ENCODE measurements around the gene NSMF.

DNA sequence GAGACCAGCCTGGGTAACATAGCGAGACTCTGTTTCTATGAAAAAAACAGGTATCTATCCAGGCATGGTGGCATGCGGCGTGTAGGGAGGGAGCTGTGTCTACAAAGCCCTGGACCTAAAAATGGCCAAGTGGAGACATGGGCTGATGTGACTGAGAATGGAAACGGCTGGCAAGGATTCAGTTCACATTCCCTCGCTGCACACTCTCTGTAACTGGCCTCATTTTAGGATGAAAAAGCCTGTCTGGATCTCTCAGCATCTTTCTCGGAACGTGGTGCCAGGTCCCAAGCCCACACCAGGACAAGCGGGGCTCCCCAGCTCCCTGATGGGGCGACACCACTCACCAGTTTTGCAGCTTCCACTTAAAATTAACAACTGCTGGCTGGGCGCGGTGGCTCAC lies 49.6 kb downstream of the NSMF start:
- TF ChIP-seq, protein P1, sequence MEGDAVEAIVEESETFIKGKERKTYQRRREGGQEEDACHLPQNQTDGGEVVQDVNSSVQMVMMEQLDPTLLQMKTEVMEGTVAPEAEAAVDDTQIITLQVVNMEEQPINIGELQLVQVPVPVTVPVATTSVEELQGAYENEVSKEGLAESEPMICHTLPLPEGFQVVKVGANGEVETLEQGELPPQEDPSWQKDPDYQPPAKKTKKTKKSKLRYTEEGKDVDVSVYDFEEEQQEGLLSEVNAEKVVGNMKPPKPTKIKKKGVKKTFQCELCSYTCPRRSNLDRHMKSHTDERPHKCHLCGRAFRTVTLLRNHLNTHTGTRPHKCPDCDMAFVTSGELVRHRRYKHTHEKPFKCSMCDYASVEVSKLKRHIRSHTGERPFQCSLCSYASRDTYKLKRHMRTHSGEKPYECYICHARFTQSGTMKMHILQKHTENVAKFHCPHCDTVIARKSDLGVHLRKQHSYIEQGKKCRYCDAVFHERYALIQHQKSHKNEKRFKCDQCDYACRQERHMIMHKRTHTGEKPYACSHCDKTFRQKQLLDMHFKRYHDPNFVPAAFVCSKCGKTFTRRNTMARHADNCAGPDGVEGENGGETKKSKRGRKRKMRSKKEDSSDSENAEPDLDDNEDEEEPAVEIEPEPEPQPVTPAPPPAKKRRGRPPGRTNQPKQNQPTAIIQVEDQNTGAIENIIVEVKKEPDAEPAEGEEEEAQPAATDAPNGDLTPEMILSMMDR (conservative IDR thresholded peaks at IDR 0.05; ENCODE audit: low read depth in 2 of 2): no peak
- TF ChIP-seq EZH2 (IDR thresholded peaks at IDR 0.05; ENCODE audit: low read depth, unreplicated experiment): no peak
- TF ChIP-seq POLR2AphosphoS5 (IDR thresholded peaks at IDR 0.05; ENCODE audit: low read depth): no peak
- TF ChIP-seq, protein P2, sequence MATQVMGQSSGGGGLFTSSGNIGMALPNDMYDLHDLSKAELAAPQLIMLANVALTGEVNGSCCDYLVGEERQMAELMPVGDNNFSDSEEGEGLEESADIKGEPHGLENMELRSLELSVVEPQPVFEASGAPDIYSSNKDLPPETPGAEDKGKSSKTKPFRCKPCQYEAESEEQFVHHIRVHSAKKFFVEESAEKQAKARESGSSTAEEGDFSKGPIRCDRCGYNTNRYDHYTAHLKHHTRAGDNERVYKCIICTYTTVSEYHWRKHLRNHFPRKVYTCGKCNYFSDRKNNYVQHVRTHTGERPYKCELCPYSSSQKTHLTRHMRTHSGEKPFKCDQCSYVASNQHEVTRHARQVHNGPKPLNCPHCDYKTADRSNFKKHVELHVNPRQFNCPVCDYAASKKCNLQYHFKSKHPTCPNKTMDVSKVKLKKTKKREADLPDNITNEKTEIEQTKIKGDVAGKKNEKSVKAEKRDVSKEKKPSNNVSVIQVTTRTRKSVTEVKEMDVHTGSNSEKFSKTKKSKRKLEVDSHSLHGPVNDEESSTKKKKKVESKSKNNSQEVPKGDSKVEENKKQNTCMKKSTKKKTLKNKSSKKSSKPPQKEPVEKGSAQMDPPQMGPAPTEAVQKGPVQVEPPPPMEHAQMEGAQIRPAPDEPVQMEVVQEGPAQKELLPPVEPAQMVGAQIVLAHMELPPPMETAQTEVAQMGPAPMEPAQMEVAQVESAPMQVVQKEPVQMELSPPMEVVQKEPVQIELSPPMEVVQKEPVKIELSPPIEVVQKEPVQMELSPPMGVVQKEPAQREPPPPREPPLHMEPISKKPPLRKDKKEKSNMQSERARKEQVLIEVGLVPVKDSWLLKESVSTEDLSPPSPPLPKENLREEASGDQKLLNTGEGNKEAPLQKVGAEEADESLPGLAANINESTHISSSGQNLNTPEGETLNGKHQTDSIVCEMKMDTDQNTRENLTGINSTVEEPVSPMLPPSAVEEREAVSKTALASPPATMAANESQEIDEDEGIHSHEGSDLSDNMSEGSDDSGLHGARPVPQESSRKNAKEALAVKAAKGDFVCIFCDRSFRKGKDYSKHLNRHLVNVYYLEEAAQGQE (IDR thresholded peaks at IDR 0.05; ENCODE audit: unreplicated experiment): no peak
- no peak for TF ChIP-seq CREB1 (CRISPR knock-in tag; IDR thresholded peaks at IDR 0.05; ENCODE audit: low read depth)
- no peak for TF ChIP-seq STAT1 (IDR thresholded peaks at IDR 0.05; ENCODE audit: unreplicated experiment)
- TF ChIP-seq NANOG (IDR thresholded peaks at IDR 0.05; ENCODE audit: borderline replicate concordance): no peak
- no peak for TF ChIP-seq ZNF331 (CRISPR knock-in tag; IDR thresholded peaks at IDR 0.05; ENCODE audit: low read depth)
- no peak for TF ChIP-seq EZH2phosphoT487 (IDR thresholded peaks at IDR 0.05; ENCODE audit: unreplicated experiment)
- TF ChIP-seq, protein P3, sequence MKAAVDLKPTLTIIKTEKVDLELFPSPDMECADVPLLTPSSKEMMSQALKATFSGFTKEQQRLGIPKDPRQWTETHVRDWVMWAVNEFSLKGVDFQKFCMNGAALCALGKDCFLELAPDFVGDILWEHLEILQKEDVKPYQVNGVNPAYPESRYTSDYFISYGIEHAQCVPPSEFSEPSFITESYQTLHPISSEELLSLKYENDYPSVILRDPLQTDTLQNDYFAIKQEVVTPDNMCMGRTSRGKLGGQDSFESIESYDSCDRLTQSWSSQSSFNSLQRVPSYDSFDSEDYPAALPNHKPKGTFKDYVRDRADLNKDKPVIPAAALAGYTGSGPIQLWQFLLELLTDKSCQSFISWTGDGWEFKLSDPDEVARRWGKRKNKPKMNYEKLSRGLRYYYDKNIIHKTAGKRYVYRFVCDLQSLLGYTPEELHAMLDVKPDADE (IDR thresholded peaks at IDR 0.05): no peak
- TF ChIP-seq, protein P4, sequence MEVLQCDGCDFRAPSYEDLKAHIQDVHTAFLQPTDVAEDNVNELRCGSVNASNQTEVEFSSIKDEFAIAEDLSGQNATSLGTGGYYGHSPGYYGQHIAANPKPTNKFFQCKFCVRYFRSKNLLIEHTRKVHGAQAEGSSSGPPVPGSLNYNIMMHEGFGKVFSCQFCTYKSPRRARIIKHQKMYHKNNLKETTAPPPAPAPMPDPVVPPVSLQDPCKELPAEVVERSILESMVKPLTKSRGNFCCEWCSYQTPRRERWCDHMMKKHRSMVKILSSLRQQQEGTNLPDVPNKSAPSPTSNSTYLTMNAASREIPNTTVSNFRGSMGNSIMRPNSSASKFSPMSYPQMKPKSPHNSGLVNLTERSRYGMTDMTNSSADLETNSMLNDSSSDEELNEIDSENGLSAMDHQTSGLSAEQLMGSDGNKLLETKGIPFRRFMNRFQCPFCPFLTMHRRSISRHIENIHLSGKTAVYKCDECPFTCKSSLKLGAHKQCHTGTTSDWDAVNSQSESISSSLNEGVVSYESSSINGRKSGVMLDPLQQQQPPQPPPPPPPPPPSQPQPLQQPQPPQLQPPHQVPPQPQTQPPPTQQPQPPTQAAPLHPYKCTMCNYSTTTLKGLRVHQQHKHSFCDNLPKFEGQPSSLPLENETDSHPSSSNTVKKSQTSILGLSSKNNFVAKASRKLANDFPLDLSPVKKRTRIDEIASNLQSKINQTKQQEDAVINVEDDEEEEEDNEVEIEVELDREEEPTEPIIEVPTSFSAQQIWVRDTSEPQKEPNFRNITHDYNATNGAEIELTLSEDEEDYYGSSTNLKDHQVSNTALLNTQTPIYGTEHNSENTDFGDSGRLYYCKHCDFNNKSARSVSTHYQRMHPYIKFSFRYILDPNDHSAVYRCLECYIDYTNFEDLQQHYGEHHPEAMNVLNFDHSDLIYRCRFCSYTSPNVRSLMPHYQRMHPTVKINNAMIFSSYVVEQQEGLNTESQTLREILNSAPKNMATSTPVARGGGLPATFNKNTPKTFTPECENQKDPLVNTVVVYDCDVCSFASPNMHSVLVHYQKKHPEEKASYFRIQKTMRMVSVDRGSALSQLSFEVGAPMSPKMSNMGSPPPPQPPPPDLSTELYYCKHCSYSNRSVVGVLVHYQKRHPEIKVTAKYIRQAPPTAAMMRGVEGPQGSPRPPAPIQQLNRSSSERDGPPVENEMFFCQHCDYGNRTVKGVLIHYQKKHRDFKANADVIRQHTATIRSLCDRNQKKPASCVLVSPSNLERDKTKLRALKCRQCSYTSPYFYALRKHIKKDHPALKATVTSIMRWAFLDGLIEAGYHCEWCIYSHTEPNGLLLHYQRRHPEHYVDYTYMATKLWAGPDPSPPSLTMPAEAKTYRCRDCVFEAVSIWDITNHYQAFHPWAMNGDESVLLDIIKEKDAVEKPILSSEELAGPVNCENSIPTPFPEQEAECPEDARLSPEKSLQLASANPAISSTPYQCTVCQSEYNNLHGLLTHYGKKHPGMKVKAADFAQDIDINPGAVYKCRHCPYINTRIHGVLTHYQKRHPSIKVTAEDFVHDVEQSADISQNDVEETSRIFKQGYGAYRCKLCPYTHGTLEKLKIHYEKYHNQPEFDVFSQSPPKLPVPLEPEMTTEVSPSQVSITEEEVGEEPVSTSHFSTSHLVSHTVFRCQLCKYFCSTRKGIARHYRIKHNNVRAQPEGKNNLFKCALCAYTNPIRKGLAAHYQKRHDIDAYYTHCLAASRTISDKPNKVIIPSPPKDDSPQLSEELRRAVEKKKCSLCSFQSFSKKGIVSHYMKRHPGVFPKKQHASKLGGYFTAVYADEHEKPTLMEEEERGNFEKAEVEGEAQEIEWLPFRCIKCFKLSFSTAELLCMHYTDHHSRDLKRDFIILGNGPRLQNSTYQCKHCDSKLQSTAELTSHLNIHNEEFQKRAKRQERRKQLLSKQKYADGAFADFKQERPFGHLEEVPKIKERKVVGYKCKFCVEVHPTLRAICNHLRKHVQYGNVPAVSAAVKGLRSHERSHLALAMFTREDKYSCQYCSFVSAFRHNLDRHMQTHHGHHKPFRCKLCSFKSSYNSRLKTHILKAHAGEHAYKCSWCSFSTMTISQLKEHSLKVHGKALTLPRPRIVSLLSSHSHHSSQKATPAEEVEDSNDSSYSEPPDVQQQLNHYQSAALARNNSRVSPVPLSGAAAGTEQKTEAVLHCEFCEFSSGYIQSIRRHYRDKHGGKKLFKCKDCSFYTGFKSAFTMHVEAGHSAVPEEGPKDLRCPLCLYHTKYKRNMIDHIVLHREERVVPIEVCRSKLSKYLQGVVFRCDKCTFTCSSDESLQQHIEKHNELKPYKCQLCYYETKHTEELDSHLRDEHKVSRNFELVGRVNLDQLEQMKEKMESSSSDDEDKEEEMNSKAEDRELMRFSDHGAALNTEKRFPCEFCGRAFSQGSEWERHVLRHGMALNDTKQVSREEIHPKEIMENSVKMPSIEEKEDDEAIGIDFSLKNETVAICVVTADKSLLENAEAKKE (CRISPR knock-in tag; IDR thresholded peaks at IDR 0.05): no peak
